Left renal cortex interstitium (tissue), 4 donors: ENCODE data around the gene ILRUN. TPM values are rescaled to one million over a fixed set of nuclear protein-coding genes. Genes with fewer than 3 reads are reported as not detected.
"Not testable (repeated sequence)": the region's sequence is repeated elsewhere in the genome, so short reads cannot be mapped to it uniquely, and the experiment has no call there.

Experiments
- DNase-seq, 4 donors: peaks; one replicate each; pipeline ENCODE4 v3.0.0-alpha.2; 2013; ENCODE audit warnings: low read depth in 4 of 4, low spot score in 2 of 4, missing footprints in 1 of 4
- polyA plus RNA-seq, 4 donors: library from polyadenylated mRNA; unstranded; fragments of 120-200 nt; gene quantifications; one replicate each; pipeline ENCODE4 v1.2.1, GENCODE V29; 2013; ENCODE audit not compliant: insufficient read length in 4 of 4

The ILRUN gene
- polyA plus RNA-seq, result 10 to 100 TPM; 47.9 to 50.3 (median 48.8) TPM

DNA sequence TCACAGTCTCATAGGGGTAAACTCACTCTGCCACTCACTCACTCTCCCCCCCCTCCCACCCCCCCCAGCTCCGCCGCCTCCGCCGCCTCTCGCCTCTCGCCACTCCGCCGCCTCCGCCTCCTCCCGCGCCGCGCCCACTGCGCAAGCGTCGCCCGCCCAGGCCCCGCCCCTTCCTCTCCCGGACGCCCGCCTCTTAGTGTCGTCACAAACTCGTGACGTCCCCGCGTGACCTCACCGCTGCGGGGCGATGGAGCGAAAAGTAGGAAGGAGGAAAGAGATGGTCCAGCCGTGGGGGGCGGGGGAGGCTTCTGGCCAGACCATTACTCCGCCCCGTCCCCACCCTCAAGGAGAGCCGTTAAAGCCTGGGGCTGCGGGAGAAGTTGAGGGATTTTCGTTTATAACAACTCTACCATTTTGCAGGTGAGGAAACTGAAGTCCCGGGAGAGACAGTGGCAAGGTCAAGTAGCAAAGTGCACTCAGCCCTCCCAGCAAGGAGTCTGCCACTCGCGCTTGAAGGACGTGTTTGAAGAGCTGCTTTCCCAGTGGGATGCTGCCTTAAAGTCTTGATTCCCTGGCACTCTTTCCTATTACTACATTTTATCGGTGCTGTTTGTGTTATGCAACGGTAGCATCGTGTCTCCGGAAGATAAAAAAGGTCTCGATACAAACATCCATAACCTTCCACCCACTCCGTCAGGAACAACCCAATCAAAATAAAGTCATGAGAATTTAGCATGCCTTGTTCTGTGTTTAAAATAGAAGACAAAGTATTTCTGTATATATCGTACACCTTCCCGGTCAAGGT lies at the start of gene ILRUN:
Gene ILRUN (minus strand): TSS at position 29 of the 805 bp plus-strand sequence. CDS start 164 bp downstream, outside the sequence.
- peak; percentile 84 to 95 (median 92) for DNase-seq

DNA sequence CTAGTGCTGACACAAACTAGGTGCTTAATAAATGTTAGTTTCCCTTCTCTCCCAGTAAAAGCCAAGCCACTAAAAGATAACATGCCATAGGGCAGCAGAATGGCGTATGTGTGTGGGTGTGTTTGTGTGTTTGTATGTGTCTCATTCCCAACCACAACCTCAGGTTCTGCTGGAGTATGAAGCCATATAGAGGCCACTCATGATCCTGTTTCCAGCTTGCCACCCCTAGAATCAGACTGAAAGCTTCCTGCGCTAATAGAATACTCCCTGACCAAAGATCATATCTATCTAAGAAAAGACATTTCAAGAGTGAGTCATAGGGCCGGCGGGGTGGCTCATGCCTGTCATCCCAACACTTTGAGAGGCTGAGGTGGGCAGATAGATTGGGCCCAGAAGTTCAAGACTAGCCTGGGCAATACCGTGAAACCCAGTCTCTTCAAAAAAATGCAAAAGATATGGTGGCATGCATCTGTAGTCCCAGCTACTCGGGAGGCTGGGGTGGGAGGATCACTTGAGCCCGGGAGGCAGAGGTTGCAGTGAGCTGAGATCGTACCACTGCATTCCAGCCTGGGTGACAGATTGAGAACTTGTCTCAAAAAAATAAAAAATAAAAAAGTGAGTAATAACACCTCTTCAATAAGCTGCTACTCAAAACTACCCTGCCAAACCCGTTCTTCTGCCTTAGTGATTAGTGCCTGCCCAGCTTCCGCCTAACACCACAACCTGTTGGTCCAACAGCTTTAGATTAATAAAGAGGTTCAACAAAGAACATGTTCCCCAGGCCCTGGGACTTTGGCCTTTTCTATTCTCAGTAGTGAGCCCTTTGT lies 48.9 kb upstream of the ILRUN start:
- no peak for DNase-seq

DNA sequence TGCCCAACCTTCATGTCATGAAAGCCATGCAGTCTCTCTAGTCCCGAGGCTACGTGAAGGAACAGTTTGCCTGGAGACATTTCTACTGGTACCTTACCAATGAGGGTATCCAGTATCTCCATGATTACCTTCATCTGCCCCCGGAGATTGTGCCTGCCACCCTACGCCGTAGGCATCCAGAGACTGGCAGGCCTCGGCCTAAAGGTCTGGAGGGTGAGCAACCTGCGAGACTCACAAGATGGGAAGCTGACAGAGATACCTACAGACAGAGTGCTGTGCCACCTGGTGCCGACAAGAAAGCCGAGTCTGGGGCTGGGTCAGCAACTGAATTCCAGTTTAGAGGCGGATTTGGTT lies 47.7 kb upstream of the ILRUN start:
- DNase-seq, result not testable (repeated sequence)

DNA sequence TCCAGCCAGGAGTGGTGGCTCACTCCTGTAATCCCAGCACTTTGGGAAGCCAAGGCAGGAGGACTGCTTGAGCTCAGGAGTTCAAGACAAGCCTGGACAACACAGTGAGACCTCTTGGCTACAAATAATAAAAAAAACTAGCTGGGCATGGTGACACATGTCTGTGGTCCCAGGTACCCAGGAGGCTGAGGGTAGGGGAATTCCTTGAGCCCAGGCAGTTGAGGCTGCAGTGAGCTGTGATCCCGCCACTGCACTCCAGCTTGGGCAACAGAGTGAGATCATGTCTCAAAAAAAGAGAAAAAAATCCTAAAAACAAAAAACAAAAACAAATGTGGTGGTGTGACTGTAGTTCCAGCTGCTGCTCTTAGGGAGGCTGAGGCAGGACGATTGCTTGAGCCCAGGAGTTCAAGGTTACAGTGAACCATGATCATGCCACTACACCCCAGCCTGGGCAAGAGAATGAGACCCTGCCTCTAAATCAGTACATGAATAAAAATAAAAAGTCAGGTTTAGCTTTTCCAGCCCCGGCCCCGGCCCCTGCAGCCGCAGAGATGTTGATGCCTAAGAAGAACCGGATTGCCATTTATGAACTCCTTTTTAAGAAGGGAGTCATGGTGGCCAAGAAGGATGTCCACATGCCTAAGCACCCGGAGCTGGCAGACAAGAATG lies 47.2 kb upstream of the ILRUN start:
- no peak for DNase-seq

DNA sequence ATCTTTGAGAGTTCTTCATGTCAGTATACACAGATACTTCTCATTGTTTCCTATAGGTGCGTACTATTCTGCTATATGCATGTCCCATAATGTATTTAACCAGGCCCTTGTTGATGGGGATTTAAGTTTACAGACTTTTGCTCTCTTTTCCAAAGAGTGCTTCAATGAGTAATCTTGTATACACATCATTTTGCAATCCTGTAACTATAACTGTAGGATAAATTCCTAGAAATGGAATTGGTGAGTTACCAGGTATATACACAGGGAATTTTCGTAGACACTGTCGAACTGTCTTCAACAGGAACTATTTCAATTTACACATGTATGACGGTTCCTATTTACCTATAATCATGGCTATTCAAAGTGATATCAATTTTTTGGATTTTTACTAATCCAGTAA lies 45.5 kb upstream of the ILRUN start:
- DNase-seq, result no peak

DNA sequence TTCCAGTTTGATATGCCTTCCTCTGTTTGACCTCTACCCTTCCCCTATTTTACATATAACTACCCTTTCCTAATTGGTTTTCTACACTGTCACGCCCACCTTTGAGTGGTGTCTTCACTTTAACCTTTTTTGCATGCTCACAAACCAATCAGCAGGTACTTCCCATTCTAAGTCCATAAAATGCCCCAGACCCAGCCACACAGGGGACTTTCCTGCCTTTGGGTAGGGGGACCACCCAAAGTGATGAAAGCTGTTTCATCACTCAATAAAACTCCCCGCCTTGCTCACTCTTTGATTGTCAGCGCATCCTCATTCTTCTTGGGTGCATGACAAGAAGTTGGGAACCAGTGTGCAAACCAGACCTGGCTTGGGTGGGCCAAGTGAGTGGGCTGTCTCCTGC lies 40.3 kb upstream of the ILRUN start:
- no peak for DNase-seq

DNA sequence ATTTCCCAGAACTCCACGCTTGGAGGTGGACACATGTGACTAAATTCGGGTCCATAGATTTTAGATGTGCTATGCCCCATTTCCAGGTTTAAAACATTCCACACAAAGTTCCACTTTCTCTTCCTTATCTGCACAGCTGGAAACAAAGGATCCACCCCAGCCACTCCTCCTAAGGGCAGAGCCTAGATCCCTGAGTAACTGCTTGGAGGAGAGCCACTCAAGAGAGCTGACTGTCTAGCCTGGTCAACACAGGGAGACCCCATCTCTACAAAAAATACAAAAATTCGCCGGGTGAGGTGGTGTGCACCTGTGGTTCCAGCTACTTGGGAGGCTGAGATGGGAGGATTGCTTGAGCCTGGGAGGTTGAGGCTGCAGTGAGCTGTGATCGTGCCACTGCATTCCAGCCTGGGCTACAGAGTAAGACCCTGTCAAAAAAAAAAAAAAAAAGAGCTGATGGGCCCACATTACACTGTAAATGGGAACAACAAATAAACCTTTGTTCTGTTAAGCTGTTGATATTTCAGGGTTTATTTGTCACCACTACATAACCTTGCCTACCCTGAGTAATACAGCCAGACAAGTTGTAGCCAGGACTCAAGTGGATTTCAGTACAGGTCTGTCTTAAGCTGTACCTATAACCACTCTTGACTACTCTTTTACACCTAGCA lies 35.0 kb upstream of the ILRUN start:
- no peak for DNase-seq

DNA sequence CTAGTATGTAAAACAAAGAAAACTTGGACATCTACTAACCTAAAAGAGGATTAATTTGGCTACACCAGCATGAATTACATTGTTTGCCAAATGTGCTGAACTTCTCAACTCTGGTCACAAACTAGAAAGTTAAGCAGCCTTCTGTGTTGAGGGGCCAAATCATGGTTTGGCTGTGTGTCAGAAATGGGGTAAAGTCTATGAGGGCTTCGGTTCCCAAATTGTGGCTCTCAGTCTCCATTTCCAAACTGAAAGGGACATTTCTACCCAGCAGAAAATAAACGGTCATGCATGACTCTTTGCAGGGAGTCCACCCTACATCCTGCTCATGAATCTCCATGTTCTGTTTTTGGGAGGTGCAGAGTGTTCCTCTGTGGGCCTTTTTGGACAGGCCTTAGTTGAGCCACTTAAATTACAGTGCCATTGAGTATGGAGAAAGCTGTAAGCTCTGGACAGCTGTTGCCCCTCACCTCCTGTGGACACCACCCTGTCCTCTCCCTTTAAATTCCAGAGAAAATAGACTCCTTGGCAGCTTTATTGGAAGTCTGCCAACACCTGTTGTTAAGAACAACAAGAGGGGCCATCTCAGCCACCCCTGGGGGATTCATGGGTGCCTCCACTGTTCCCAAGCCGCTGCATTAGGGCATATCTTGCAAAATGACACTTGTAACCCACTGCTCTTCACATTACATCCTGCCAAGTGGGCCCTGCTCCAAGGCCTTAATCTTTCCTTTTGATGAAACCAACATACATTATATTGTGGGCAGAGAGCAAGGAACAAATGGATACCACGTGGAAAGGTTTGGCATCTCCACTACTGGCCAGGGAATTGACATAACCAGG lies 33.3 kb upstream of the ILRUN start:
- DNase-seq, result no peak

DNA sequence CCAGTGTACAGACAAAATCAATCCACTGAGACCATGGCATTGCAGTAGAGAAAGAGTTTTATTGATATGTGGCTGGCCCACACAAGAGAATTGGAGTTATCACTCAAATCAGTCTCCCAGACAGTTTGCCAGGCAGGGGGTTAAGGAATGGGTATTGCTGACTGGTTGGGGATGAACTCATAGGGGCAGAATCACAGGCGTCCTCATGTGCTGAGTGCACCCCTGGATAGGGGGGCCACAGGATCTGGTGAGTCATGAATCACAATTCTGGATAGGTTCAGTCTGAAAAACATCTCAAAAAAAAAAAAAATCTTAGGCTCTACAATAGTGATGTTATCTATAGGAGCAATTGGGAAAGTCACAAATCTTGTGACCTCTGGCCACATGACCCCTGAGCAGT lies 29.5 kb upstream of the ILRUN start:
- no peak for DNase-seq

DNA sequence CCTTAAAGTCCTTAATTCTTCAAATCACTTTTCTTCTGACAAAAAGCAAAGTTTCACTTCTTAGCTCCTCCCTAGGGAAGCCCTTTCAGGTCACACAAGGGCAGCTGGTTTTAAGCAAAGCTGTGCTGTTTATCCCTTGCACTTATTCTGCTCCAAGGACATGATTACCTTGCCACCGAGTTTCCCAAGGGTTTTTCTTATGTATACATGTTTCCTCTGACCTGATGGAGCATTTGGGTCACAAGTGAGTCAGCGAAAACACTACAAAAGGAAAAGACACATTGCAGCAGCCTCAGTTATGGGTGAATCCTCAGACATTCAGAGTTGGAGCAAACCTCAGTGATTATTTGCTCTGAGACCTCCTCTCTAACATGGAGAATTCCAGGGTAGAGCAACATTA lies 26.6 kb upstream of the ILRUN start:
- no peak for DNase-seq

DNA sequence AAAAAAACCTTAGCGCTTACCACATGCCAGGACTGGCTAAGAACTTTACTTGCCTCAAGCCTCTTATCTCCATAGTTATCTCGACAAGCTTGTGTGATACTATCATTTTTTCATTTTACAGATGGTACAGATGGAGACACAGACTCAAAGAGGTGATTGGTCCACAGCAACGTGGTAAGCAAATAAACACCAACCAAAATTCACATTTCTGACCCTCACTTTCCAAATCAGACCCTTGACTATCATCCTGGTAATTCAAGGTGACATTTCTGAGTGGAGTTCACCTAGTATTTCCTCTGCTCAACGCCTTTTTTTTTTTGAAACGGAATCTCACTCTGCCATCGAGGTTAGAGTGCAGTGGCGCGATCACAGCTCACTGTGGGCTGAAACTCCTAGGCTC lies 25.9 kb upstream of the ILRUN start:
- no peak for DNase-seq

DNA sequence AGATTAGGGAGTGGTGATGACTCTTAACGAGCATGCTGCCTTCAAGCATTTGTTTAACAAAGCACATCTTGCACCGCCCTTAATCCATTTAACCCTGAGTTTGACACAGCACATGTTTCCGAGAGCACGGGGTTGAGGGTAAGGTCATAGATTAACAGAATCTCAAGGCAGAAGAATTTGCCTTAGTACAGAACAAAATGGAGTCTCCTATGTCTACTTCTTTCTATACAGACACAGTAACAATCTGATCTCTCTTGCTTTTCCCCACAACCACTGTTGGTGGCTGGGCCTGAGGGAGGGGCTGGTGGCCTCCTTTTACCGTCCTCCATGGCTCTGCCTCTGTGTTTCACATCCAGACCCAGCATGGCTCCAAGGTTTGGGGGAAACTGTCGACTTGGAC lies 23.6 kb upstream of the ILRUN start:
- DNase-seq, result not testable (repeated sequence)

DNA sequence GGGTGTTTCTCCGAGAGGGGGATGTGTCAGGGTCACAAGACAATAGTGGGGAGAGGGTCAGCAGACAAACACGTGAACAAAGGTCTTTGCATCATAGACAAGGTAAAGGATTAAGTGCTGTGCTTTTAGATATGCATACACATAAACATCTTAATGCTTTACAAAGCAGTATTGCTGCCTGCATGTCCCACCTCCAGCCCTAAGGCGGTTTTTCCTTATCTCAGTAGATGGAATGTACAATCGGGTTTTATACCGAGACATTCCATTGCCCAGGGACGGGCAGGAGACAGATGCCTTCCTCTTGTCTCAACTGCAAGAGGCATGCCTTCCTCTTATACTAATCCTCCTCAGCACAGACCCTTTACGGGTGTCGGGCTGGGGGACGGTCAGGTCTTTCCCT lies 23.1 kb upstream of the ILRUN start:
- not testable (repeated sequence) for DNase-seq

DNA sequence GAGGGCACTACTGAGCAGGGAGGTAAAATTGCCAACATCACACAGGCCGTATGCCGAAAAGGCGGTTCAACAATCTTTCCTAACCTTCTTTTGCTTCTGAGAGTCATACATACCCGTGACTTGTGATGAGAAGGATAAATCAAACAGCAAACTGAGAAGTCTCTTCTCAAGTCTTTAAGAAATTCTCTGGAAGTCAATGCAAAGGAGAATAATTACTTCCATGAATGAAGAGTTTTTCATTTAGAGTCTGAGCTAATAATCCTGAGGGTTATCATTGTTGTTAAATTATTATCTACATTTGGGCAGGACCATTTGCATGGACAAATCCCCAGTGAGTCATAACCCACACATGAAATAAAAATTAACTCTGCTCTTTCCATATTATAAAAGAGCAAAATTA lies 22.4 kb upstream of the ILRUN start:
- DNase-seq, result no peak

DNA sequence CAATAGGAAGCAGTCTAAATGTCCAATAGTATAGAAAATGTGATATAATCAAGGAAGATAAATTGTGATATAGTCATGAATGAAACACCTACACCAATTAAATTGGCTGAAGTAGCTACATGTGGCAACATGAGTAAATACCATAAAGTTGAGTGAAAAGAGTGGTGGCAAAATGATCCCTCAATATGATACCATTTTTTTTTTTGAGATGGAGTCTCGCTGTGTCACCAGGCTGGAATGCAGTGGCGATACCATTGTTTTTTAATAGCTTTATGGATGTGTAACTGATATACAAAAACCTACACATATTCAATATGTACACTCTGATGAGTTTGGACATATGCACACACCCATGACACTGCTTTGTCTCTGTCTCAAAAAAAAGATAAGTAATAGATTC lies 20.9 kb upstream of the ILRUN start:
- no peak for DNase-seq

DNA sequence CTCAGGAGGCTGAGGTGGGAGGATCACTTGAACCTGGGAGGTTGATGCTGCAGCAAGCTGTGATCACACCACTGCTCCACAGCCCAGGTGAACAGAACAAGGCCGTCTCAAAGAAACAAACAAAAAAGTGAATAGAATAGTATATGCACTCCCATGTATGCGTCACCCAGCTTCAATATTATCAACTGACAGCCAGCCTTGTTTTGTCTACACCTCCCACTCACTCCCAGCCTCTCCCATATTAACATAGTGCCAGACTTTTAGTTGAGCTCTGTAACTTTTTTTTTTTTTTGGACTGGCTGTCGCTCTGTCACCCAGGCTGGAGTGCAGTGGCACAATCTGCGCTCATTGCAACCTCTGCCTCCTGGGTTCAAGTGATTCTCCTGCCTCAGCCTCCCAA lies 18.1 kb upstream of the ILRUN start:
- no peak for DNase-seq

DNA sequence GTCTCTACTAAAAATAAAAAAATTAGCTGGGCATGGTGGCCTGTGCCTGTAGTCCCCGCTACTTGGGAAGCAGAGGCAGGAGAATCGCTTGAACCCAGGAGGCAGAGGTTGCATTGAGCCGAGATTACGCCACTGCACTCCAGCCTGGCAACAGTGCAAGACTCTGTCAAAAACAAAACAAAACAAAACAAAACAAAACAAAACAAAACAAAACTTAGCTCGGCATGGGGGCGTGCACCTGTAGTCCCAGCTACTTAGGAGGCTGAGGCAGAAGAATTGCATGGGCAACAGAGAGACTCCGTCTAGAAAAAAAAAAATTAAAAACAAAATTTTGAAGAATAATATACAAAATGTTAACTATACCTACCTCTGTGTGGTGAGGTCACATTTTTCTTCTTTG lies 16.3 kb upstream of the ILRUN start:
- DNase-seq, result not testable (repeated sequence)

DNA sequence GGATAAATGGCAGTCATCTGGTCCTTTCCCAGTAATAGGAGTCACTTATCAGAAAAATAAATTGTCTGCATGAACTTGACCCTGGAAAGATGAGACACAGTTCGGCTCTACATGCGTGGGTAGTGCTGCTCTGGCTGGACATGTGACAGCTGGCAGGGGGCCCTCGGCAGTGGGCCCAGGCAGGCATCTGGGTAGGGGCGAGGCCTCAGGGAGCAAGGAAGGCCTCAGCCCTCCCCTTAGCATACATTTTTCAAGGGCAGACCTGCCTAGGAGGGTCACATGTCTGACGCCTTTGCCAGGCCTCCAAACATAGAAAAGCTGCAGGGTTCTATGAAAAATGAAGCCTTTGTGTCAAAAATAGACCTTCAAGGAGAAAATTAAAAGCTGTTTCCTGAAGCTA lies 12.8 kb upstream of the ILRUN start:
- peak in 1 of 4 donors; percentile 9 for DNase-seq

DNA sequence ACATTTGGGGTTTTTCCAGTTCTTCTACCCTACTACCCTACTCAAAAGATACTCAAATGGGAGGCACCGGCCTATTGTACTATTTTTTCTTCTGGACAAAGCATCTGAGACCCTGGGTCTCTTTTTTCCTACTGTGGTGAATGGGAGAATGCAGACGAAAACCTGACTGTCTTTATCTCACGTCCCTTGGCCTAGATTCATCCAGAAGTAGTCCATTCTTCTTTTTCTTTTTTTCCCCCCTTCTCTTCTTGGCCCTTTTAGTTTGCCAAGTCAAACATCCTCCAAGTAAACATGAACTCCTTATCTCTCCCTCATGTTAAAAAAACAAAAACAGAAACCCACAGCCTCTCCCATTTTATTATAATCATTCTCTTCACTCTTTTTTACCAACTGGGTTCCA lies 8.7 kb upstream of the ILRUN start:
- no peak for DNase-seq

DNA sequence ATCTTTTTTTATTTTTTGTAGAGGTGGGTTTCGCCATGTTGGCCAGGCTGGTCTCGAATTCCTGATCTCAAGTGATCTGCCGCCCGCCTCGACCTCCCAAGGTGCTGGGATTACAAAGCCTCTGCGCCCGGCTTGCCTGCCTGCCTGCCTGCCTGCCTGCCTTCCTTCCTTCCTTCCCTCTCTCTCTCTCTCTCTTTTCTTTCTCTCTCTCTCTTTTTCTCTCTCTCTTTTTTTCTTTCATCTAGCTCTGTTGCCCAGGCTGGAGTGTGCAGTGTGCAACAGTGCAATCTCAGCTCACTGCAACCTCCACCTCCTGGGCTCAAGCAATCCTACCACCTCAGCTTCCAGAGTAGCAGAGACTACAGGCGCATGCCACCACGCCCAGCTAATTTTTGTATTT lies 4.6 kb upstream of the ILRUN start:
- DNase-seq, result no peak
